NCI-H1694 (cell line): Measurements from ENCODE around the gene ALG5.

Experiments
- DNase-seq: peaks from one replicate; lab custom pipeline; 2025; lab: John Stamatoyannopoulos, UW

The ALG5 gene

DNA sequence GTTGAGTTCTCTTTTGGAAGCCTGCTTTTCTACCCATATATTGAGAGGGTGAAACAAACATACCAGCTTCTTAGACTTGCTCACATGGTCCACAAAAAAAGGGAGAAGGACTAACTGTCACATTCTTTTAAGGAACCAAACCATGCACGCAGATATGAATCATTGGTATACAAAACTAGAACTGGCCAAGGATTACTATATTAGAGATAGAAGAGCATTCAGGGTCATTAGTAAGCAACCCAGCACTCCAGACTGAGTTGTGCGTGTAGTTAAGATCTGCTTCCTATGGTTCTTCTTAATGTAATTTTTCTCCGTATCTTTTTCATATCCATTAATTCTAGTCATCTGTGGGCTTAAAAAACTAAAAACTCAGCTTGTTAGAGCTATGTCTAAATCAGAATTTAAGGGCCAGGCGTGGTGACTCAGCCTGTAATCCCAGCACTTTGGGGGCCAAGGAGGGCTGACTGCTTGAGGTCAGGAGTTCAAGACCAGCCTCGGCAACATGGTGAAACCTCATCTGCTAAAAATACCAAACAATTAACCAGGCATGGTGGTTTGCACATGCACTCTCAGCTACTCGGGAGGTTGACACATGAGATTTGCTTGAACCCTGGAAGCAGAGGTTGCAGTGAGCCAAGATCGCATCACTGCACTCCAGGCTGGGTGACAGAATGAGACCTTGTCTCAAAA, 19.6 kb downstream of the ALG5 start:
- no peak for DNase-seq

DNA sequence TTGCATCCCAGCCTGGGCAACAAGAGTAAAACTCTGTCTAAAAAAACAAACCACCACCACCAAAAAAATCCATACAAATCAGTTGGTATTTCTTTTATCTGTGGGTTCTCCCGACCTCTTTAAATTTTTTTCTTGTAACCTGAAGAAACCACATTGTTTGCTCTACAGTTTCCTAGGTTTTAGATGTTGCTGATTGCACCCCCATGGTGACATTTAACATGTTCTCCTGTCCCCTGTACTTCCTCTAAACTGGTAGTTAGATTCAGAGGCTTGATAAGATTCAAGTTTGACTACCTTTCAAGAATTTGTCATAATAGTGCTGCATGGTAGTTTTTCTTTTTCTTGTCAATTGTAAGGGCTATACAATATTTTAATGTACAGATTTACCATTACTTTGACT, 24.0 kb downstream of the ALG5 start:
- DNase-seq: no peak

DNA sequence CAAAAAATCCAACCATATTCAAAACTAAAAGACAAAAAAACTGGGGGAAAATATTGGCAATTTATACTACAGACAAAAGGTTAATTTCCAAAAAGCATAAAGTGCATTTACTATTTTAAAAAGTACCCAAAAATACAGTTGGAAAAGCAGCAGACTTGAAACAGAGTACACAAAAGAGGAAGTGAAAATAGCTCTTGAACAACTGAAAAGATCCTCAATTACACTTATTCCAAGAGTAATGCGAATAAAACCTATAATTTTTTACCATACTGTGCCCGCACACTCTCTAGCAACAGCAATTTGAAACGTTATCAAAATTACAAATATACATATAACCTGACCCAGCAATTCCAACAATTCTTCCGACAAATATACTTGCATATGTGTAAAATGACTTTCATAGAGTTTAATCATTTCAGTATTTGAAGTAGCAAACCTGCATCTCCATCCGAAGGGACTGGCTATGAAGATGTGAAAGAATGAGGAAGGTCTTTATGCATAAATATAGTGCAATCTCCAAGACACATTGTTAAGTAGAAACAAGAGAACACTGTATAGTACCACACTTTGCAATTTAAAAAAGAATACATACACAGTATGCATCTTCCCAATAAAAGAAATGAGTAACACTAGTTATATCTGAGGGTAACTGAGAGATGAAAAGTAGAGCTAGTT, 25.4 kb downstream of the ALG5 start:
- no peak for DNase-seq

DNA sequence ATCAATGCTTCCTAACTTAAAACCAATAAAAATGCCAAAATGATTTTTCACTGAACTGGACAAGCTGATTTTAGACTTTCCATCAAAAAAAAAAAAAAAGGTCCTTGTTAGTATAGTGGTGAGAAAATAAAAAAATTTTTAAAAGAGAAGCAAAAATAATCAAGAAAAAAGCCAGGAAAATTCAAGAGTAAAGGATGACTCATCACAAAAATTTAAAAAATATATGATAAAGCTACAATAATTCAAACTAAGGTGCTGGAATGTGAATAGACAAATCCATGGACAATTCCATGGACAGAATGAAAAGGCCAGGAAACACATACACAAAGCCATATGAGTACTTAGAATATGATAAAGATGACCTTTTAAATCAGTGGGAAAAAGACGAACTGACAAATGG, 26.1 kb downstream of the ALG5 start:
- DNase-seq: no peak

DNA sequence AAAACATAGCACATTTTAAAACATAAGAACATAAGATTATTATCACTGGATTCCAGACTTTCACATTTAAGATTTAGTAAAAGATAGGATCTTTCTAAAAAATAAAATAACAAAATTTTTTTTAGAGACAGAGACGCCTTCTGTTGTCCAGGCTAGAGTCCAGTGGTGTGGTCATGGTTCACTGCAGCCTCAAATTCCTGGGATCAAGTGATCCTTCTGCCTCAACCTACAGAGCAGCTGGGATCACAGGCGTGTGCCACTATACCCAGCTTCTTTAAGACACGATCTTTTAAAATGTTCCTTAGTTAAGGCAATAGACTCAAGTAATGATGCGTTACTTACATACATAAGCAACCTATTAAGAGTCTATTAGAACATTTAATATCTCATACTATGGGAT, 32.7 kb downstream of the ALG5 start:
- no peak for DNase-seq

DNA sequence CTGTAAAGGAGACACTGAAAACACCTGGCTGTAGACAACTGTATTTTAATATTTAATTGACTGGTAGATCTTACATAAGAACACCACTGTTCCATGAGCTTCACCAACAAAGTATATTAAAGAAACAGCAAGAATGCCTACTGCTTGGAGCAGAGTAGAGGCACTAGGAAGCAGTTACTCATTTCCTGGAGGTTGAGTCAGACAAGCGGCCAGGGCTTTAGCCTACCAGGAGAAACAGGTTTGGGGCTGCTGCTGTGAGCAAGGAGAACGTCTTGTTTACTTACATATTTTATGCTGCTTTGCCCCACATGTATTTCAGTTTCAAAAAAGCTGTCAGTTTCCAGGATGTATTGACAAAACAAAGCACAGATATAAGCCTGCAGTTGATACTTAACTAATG, 33.4 kb downstream of the ALG5 start:
- no peak for DNase-seq

DNA sequence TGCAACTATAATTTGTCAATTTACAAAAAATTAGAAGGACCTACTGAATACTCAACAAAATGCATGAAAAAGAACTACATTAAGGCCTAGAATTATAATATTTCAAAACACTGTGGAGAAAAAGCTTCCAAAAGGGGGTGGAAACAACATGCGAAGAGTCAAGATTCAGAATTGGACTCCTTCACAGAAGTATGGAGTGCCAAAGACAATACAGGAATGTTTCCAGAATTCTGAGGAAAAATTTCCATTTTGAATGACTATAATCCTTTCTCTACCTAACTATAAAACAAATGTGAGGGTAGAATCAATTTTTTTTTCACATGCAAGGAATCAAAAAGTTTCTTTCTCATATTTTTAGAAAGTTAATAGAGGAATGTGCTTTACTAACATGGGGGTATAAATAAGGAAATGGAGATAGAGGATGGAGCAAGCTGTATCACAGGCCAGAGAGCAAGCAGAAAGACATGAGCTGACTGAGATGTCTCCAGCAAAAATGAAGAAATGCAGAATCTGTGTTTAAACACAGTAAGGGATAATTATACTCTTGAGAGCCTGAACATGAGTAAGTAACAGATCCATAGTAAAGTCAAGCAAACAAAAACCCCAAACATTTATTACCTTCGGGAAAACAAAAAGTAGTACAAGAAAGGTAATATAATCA, 39.6 kb downstream of the ALG5 start:
- DNase-seq: no peak

DNA sequence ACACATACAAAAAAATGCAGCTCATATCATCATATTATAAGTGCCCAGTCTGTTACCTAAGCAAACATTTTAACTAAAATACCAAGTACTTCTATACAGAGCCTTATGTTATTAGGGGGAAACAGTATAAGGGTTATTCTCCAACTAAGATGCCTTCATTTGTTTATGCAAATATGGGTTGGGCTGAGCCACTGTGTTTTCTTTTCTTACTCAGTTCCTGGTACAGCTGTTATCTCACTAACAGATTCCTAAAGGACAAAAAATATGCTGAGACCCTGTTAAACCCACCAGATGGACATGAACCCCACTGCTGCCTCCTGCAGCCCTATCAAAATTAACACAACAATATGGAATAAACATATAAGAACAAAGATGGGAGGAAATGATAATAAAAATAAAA, 44.6 kb downstream of the ALG5 start:
- no peak for DNase-seq

DNA sequence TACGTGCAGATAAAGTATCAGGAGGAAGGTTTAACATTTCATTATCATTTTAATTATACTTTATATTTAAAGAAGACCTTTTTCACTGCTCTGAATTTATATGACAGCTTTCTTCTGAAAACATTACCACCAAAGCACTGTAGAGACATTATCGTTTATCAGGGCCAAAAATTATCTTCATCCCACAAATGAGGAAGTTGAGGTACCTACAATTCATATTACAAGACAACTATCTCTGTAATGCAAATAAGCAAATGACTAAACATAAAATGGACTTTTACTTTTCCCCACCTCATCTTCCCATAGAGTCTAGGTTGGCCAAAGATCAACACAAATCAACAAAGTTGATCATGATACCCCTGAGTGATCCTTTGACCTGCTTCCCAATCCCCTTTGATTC, 48.2 kb downstream of the ALG5 start:
- no peak for DNase-seq

DNA sequence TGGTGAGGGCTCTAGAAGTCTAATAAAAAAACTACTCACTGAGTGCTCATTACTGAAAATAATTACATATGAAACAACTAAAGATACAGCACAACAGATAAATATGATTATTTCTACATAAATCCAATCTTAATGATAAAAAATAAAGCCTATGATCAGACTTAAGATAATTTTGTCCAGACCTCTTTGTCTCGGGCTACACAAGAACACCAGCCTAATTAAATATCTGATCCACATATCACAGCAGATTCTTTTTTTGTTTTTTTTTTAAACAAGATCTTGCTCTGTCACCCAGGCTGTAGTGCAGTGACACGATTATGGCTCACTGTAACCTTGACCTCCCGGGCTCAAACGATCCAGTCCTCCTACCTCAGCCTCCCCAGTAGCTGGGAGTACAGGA, 48.8 kb downstream of the ALG5 start:
- DNase-seq: no peak

DNA sequence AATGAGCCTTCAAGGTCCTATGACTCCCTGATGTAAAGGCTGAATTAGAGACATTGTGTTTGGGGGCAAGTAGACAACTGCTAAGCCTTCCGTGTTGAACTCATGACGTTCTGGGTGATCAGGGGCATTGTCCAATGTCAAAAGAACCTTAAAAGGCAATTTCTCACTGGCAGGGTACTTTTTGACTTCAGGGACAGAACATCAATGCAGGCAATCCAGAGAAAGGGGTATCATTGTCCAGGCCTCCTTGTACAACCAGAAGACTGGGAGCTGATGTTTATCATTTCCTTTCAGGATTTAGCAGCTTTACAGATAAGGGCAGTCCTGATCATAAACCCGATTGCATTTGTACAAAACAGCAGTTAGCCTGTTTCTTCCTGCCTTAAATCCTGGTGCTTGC, 54.1 kb downstream of the ALG5 start:
- DNase-seq: no peak

DNA sequence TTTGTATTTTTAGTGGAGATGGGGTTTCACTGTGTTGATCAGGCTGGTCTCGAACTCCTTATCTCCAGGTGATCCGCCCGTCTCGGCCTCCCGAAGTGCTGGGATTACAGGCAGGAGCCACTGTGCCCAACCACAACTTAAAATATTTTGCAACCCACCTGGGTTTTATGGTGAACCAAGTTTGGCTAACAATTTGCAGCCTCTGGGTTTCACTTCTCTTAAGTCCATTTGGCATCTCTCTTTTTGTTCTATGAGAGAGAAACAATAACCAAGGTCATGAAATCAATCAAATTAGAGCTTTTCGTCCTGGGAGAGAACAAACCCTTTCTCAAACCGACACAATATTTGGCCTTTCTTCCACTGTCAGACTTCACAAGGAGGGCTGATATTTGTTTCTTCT, 73.5 kb downstream of the ALG5 start:
- DNase-seq: no peak

DNA sequence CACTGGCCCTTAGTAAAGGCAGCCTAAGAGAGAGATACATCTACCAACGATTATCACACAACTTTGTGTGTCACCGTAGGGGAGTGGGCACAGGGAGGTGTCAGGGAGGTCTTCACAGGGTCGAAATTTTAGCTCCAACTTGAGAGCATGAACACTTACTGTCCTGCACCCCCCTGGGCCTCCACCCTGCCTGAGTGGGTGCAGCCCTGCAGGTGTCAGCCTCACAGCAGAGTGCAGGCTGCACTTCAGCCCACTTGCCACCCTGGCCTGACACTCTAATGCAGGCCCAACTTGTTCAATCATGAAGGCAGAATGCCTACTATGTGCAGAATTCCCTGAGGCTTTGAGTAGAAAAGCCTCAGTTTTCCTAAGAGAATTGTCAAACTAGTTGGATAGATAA, 75.1 kb downstream of the ALG5 start:
- DNase-seq: no peak

DNA sequence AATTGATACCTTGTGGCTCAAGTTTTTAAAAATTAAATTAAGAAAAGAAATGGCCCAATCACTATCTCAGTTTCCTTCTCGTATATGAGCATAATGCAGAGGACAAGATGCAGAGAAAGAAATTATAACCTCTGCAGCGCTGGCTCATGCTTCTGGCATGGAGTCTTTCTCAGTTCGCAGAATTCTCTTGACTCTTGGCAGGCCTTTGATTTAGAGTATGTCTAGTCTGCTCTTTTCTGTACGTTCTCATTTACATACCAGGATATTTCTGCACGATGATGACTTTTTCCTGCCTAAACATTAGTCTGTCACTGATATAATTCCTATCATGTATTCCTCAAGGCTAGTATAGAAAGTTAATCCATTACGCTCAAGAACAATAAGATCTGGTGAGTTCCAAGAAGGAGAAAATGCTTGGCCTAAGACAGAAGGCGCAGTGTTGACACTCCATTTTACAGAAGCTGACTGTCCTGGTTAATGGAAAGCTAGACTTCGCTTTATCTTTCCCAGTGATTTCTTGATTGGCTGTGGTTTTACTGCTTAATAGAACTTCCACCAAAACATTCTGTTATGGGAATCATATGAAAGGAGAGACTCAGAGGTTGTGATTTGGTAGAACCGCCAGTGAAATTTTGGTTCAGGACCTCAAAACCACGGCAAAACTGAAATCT, 77.4 kb downstream of the ALG5 start:
- no peak for DNase-seq

DNA sequence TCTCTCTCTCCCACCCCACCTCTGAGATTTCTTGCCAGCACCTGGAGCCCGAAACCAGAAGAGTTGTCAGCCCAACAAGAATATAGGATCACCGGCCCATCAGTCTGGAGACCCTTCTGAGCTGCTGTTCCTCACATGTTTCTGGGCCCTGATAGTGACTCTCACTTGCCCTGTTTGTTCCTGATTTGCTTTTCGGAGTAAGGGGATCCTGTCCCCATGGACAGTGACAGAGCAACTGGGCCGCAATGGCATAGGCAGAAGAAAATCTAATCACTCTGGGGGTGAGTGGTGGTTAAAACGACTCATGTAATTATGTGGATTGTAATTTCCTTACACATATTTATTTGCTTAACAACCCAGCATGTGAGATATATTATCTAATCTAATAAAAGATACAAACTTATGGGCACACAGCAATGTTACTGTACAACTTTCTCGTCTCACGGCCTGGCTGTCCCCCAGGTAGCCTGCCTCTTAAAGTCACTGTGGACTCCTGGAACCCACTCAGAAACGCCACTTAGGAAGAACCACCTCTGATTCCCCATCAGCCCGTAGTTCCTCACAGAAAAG, 78.4 kb downstream of the ALG5 start:
- DNase-seq: no peak

DNA sequence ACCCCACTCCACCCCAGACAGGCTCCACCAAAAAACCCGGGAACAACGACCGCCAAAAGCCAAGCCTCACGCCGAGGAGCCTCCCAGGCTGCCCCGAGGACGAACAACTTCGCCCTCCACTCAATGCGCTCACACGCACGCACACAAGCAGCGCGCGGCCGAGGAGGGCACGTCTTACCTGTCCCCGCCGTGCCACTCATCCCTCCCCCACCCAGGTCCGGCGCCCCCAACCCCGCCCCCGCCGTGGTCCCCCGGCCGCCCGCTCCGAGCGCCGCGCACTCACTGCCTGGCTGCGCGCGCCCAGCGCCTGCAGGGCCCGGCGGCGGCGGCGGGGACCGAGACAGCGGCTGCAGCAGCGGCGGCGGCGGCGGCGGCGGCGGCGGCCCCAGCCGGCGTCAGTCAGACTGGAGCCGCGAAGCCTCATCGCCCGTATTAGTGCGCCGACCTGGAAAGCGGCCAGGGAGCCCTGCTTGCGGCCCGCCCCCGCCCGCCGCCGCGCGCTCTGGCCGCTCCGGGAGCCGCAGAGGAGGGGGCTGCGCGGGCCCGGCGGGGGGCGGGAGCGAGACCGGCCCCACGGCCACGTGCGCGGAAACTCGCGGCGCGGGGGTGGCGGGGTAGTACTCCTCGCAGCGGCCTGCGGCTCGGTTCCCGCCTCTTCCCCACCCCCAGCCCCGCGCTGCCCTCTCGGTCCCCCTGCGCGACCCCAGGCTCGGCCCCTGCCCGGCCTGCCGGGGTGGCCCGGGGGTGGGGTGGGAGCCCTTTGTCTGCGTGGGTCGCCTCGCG, 79.1 kb downstream of the ALG5 start, which contains the start of gene SMAD9:
Gene SMAD9 (minus strand): TSS at position 406 of the 783 bp plus-strand sequence. CDS start 40,549 bp downstream, outside the sequence.
- DNase-seq: peak; percentile 37

DNA sequence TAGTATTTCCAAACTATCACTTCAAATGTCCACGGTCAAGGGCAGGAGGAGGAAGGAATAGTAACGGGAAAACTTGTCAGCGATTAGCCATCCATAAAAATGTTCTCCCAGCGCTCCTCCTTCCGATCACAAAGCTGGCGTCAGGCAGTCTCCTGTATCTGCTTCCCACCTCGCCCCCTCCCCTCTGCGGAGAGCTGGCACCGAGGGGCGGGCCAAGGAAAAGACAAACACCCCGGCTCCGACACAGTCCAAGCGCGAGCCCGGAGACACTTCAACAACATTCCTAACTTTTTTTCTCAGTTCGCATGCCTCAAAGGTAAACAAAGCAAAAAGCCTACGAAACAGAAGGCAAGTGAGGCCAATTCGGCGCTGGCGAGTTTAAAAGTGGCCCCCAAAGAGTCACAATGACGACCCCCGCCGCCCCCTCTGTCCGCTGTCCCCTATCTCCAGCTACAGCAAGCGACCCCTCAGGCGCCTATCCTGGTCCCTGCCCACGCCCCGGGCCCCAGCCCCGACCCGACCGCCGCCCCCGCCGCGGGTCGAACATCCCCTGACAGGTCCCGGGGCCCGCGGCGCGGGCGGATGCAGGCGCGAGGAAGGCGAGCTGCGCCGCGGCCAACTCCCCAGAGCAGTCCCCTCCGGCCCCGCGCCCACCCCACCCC, 79.8 kb downstream of the ALG5 start:
- peak; percentile 54 for DNase-seq

DNA sequence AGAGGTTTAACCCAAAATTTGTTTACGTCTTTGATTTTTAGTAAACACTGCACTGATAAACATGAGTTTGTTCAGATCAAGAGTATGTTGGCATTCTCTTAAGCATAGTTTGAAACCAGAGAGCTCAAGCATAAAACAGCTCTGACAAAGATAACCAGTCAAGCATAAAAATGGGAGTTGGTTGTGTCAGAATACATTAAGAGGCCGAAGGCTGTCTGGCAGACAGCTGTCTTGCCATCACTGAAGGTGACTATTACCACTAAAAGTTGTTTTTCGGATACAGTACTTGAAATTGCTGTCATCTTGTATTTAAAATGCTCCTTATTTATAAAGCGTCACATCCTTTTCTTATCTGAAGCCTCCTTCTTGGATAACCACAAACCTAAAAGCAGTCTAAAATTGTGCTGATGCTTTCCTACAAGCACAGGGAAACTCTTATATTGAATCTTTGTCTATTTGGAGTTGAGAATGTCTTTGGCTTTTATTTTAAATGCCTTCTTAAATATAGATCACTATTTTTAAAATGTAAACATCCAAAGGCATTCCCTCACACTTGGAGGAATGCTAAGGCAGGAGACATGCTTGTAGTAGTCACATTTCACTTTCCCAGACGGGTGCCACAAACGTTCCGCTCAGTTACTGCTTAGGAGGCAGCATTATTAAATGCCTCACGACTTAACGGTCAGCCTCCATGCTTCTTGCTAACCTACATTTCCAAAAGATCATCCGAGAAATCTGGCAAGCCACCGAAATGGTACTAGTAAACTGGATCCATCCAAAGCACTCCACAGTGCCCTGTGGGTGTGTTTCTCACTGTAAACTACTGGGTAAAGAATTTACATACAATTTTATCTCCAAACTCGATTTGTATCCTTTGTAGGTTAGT, 80.7 kb downstream of the ALG5 start:
- DNase-seq: peak; percentile 2

DNA sequence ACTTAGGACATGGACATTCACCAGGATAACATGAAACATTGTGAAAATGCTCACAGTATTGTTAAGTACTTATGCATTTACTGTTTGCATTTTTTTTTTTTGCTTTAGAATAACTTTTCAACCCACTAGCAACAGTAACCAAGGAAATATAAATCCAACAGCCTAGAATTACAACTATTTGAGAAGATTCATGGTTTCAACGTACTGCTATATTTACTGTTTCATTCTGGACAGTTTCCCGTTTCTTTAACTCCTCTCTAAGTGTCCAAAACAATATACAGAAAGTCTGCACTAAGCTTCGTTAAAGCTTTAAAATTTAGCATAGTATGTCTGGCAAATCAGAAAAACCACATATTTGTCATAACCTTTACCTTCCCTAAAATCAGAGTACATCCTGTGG, 81.8 kb downstream of the ALG5 start:
- no peak for DNase-seq
